ENCODE measurements around the gene BORCS6.

Gene BORCS6

GRCh38 chr17:8210761-8211458 lies 20.9 kb upstream of the BORCS6 start:
- DNase-seq, result no peak

- peak; percentile 92 for DNase-seq
These were observed 20.2 kb upstream of the BORCS6 start, which contains the start of gene AURKB for GRCh38 chr17:8209907-8210760. TSS of gene AURKB (minus strand) at chr17:8210575. CDS start at chr17:8210224, 351 bp downstream.

- DNase-seq, result no peak
These were observed 16.6 kb upstream of the BORCS6 start for GRCh38 chr17:8206536-8206935.

GRCh38 chr17:8204761-8205555 lies 15.0 kb upstream of the BORCS6 start:
- DNase-seq, result no peak

GRCh38 chr17:8192070-8192815 lies 2.3 kb upstream of the BORCS6 start:
- DNase-seq, result peak; percentile 99

- DNase-seq, result no peak
These were observed 526 bp upstream of the BORCS6 start for GRCh38 chr17:8190506-8190905.

GRCh38 chr17:8189041-8189710 lies 804 bp downstream of the BORCS6 start:
- DNase-seq, result no peak

GRCh38 chr17:8188263-8188839 lies 1.6 kb downstream of the BORCS6 start:
- no peak for DNase-seq

GRCh38 chr17:8187517-8188262 lies 2.3 kb downstream of the BORCS6 start:
- DNase-seq, result peak; percentile 99

- DNase-seq, result peak; percentile 100
These were observed 3.0 kb downstream of the BORCS6 start for GRCh38 chr17:8186787-8187516.

- DNase-seq, result no peak
These were observed 3.6 kb downstream of the BORCS6 start for GRCh38 chr17:8186446-8186786.

- peak; percentile 93 for DNase-seq
These were observed 4.2 kb downstream of the BORCS6 start for GRCh38 chr17:8185582-8186445.

GRCh38 chr17:8176998-8177731 lies 12.8 kb downstream of the BORCS6 start:
- no peak for DNase-seq

GRCh38 chr17:8176197-8176940 lies 13.6 kb downstream of the BORCS6 start, which contains the start of gene TMEM107:
TSS of gene TMEM107 (minus strand) at chr17:8176380. CDS start at chr17:8176286, 94 bp downstream.
- DNase-seq, result peak; percentile 93

- no peak for DNase-seq
These were observed 14.2 kb downstream of the BORCS6 start for GRCh38 chr17:8175795-8176196.

GRCh38 chr17:8173871-8174322 lies 16.1 kb downstream of the BORCS6 start:
- DNase-seq, result no peak

All from NCI-H748 treated with DMSO at 0.1 percent for 48 hours (cell line).